ENCODE results near the gene GATA5. TPM values are rescaled to one million over a fixed set of nuclear protein-coding genes. Genes with fewer than 3 reads are reported as not detected.

Gene GATA5
- polyA plus RNA-seq, 1 experiment = not detected

GRCh38 chr20:62433658-62434497 lies 41.9 kb downstream of the GATA5 start:
- Histone ChIP-seq H3K27ac (ENCODE audit: low read depth, low read length) (no peak overlapping the region), H3K4me3 (ENCODE audit: low read depth, low read length) (no peak overlapping the region), H3K27me3 (ENCODE audit: control insufficient read depth, insufficient read depth, low read length) (peaks cover 56% of the 10 kb centered on the region), H3K9me3 (ENCODE audit: control insufficient read depth, insufficient read depth, low read length) (peaks cover 6% of the 10 kb centered on the region; the same call in 1 of the 2 replicates)
- DNase-seq (ENCODE audit: low read depth, low spot score) = no peak
- TF ChIP-seq CTCF (IDR thresholded peaks at IDR 0.05; ENCODE audit: low read depth, low read length) = no peak
- ChIA-PET CTCF (no interaction called here), POLR2A (no interaction called here)

- no peak for TF ChIP-seq CTCF (IDR thresholded peaks at IDR 0.05; ENCODE audit: low read depth, low read length)
- CTCF ChIA-PET = interaction anchor here (0.6 kb wide), 1 partner anchor 193 kb away, joined by 3 read pairs; no protein-coding TSS in a partner anchor
- DNase-seq (ENCODE audit: low read depth, low spot score) = no peak
- no peak overlapping the region for H3K27ac ChIP-seq (ENCODE audit: low read depth, low read length)
- peaks cover 38% of the 10 kb centered on the region for H3K27me3 ChIP-seq (ENCODE audit: control insufficient read depth, insufficient read depth, low read length)
- H3K4me3 ChIP-seq (ENCODE audit: low read depth, low read length) = no peak overlapping the region
- POLR2A ChIA-PET = no interaction called here
- H3K9me3 ChIP-seq (ENCODE audit: control insufficient read depth, insufficient read depth, low read length) = no peaks in the 10 kb centered on the region
Observed at GRCh38 chr20:62430866-62431447, 44.8 kb downstream of the GATA5 start.

- POLR2A ChIA-PET = no interaction called here
- H3K27me3 ChIP-seq (ENCODE audit: control insufficient read depth, insufficient read depth, low read length) = peaks cover 37% of the 10 kb centered on the region
Observed at GRCh38 chr20:62430311-62430853, 45.4 kb downstream of the GATA5 start.

GRCh38 chr20:62429455-62430310 lies 46.1 kb downstream of the GATA5 start:
- no peak for TF ChIP-seq CTCF (IDR thresholded peaks at IDR 0.05; ENCODE audit: low read depth, low read length)
- ChIA-PET CTCF (interaction anchor here (0.6 kb wide), 1 partner anchor 362 kb away, joined by 3 read pairs; no protein-coding TSS in a partner anchor), POLR2A (no interaction called here)
- H3K9me3 ChIP-seq (ENCODE audit: control insufficient read depth, insufficient read depth, low read length) = peaks cover 3% of the 10 kb centered on the region; the same call in 1 of the 2 replicates
- DNase-seq (ENCODE audit: low read depth, low spot score) = no peak
- no peak overlapping the region for H3K27ac ChIP-seq (ENCODE audit: low read depth, low read length)
- peaks cover 30% of the 10 kb centered on the region for H3K27me3 ChIP-seq (ENCODE audit: control insufficient read depth, insufficient read depth, low read length)
- no peak overlapping the region for H3K4me3 ChIP-seq (ENCODE audit: low read depth, low read length)

More at GRCh38 chr20:62430311-62430853, 45.4 kb downstream of the GATA5 start:
- Histone ChIP-seq H3K9me3 (ENCODE audit: control insufficient read depth, insufficient read depth, low read length) (peaks cover 1% of the 10 kb centered on the region; the same call in 1 of the 2 replicates), H3K4me3 (ENCODE audit: low read depth, low read length) (no peak overlapping the region), H3K27ac (ENCODE audit: low read depth, low read length) (no peak overlapping the region)
- CTCF ChIA-PET = no interaction called here
- no peak for TF ChIP-seq CTCF (IDR thresholded peaks at IDR 0.05; ENCODE audit: low read depth, low read length)
- no peak for DNase-seq (ENCODE audit: low read depth, low spot score)
